Uterus (tissue), 4 donors: Measurements from ENCODE around the gene TMEM86A. TPM values are rescaled to one million over a fixed set of nuclear protein-coding genes. Genes with fewer than 3 reads are reported as not detected.
"Not testable (repeated sequence)": the region's sequence is repeated elsewhere in the genome, so short reads cannot be mapped to it uniquely, and the experiment has no call there.

Source experiments
- DNase-seq, 2 donors: peaks; one replicate each; pipeline ENCODE4 v3.0.0-alpha.2; 2019 to 2020
- H3K27ac ChIP-seq, 2 donors: fragments of 200-600 bp; sonication (generic); 1 replicate in 1 of 2; 2 replicates in 1 of 2; pipeline ENCODE4 v1.5.1; 2016 to 2018
- H3K27me3 ChIP-seq, 2 donors: fragments of 200-600 bp; sonication (generic); one replicate each; pipeline ENCODE4 v1.5.1; 2018 to 2019; ENCODE audit warnings: control low read depth in 1 of 2
- H3K36me3 ChIP-seq, 2 donors: fragments of 200-600 bp; sonication (generic); one replicate each; pipeline ENCODE4 v1.5.1; 2019; ENCODE audit warnings: control low read depth in 1 of 2
- H3K4me1 ChIP-seq, 2 donors: fragments of 200-600 bp; sonication (generic); one replicate each; pipeline ENCODE4 v1.5.1; 2018 to 2019; ENCODE audit warnings: control low read depth in 1 of 2
- H3K4me3 ChIP-seq, 2 donors: fragments of 200-600 bp; sonication (generic); 1 replicate in 1 of 2; 2 replicates in 1 of 2; pipeline ENCODE4 v1.5.1; 2018 to 2019; ENCODE audit warnings: mild to moderate bottlenecking in 1 of 2
- H3K9me3 ChIP-seq, 2 donors: fragments of 200-600 bp; sonication (generic); one replicate each; pipeline ENCODE4 v1.5.1; 2019; ENCODE audit warnings: control low read depth in 1 of 2
- CTCF ChIP-seq, 4 experiments: fragments of 200-600 bp in 2 of 4; fragments of 450-650 bp in 2 of 4; sonication (generic) in 2 of 4; IDR thresholded peaks; one replicate each; pipeline ENCODE4 v1.5.1; 2016 to 2019; ENCODE audit warnings: antibody characterized with exemption in 4 of 4, mild to moderate bottlenecking in 2 of 4, moderate library complexity in 1 of 4
- POLR2A ChIP-seq, 2 donors: fragments of 450-650 bp; IDR thresholded peaks; one replicate each; pipeline ENCODE4 v1.6.1; 2016; ENCODE audit warnings: antibody characterized with exemption in 2 of 2, mild to moderate bottlenecking in 1 of 2, moderate library complexity in 1 of 2
- intact Hi-C: fragments of 100-400 bp; cut with DNase I; formaldehyde crosslinking; loops from one replicate; pipeline ENCODE4 v1.15.1; 2023; ENCODE audit warnings: low total_unique reads
- total RNA-seq, 4 donors: library from RNA; depleted of rRNA in 3 of 4; stranded (reverse); fragments of >200 nt in 3 of 4; gene quantifications; one replicate each; pipeline versions ENCODE4 v1.1.0 to v1.2.4, GENCODE V29; 2014 to 2023
- donor health status: DM: yes; HTN: yes; CAD: no.

TMEM86A gene
- total RNA-seq, 4 donors from 2014 or later: 1.3 to 3.9 (median 3.3) TPM

DNA sequence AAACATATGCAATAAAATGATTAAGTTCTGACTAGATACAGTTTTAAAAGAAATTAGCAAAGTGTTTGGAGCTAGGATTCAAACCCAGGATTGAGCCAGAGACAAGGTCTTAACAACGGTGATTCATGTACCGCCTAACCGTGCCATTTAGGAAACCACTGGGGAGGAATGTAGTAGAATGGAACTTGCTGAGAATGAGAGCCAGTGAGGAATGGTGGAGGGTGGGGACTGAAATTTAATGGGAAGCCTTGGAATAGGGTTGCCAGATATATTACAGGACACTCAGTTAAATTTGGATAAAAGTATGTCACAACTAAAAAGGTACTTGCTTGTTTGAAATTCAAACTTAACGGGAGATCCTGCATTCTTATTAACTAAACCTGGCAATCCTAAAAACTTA lies 30.4 kb upstream of the TMEM86A start:
- Histone ChIP-seq H3K4me3 (no peak overlapping the region), H3K36me3 (no peaks in the 10 kb centered on the region), H3K27ac (no peak overlapping the region), H3K27me3 (no peaks in the 10 kb centered on the region), H3K4me1 (no peaks in the 10 kb centered on the region), H3K9me3 (no peaks in the 10 kb centered on the region)
- no peak for DNase-seq
- intact Hi-C loops: no loop called here
- TF ChIP-seq CTCF (IDR thresholded peaks at IDR 0.05): no peak
- no peak for TF ChIP-seq POLR2A (IDR thresholded peaks at IDR 0.05)

GRCh38 chr11:18669219-18669596 lies 29.4 kb upstream of the TMEM86A start:
- Histone ChIP-seq H3K27ac (no peak overlapping the region), H3K4me1 (no peaks in the 10 kb centered on the region), H3K36me3 (no peaks in the 10 kb centered on the region), H3K27me3 (no peaks in the 10 kb centered on the region), H3K9me3 (no peaks in the 10 kb centered on the region), H3K4me3 (no peak overlapping the region)
- DNase-seq: no peak
- no peak for TF ChIP-seq POLR2A (IDR thresholded peaks at IDR 0.05)
- no peak for TF ChIP-seq CTCF (IDR thresholded peaks at IDR 0.05)
- intact Hi-C loops: no loop called here

GRCh38 chr11:18669711-18670110 lies 28.9 kb upstream of the TMEM86A start:
- Histone ChIP-seq H3K9me3 (no peaks in the 10 kb centered on the region), H3K36me3 (no peaks in the 10 kb centered on the region), H3K27ac (no peak overlapping the region), H3K4me3 (no peak overlapping the region), H3K4me1 (no peaks in the 10 kb centered on the region), H3K27me3 (no peaks in the 10 kb centered on the region)
- no peak for TF ChIP-seq CTCF (IDR thresholded peaks at IDR 0.05)
- no peak for TF ChIP-seq POLR2A (IDR thresholded peaks at IDR 0.05)
- no peak for DNase-seq
- intact Hi-C loops: no loop called here

- Histone ChIP-seq H3K4me1 (no peaks in the 10 kb centered on the region), H3K27me3 (no peaks in the 10 kb centered on the region), H3K27ac (no peak overlapping the region), H3K36me3 (no peaks in the 10 kb centered on the region), H3K9me3 (no peaks in the 10 kb centered on the region), H3K4me3 (no peak overlapping the region)
- intact Hi-C loops: no loop called here
- TF ChIP-seq CTCF (IDR thresholded peaks at IDR 0.05) (no peak), POLR2A (IDR thresholded peaks at IDR 0.05) (no peak)
- DNase-seq: no peak
Observed at GRCh38 chr11:18671246-18671645, 27.3 kb upstream of the TMEM86A start.

GRCh38 chr11:18672209-18672608 lies 26.4 kb upstream of the TMEM86A start:
- H3K27ac ChIP-seq, H3K9me3 ChIP-seq, intact Hi-C loops, H3K36me3 ChIP-seq, H3K4me3 ChIP-seq, H3K27me3 ChIP-seq, H3K4me1 ChIP-seq, DNase-seq: not testable (repeated sequence)

- no peaks in the 10 kb centered on the region for H3K36me3 ChIP-seq
- no peak for DNase-seq
- H3K4me1 ChIP-seq: no peaks in the 10 kb centered on the region
- H3K27me3 ChIP-seq: no peaks in the 10 kb centered on the region
- intact Hi-C loops: no loop called here
- H3K9me3 ChIP-seq: no peaks in the 10 kb centered on the region
- no peak overlapping the region for H3K4me3 ChIP-seq
- H3K27ac ChIP-seq: no peak overlapping the region
- TF ChIP-seq POLR2A (IDR thresholded peaks at IDR 0.05) (no peak), CTCF (IDR thresholded peaks at IDR 0.05) (no peak)
Observed at GRCh38 chr11:18676803-18677202, 21.8 kb upstream of the TMEM86A start.
